Gastrocnemius medialis (tissue), 4 donors: Measurements from ENCODE around the gene NBPF1.

Experiments
- CTCF ChIP-seq, 5 experiments: fragments of 450-650 bp in 3 of 5; fragments of 200-600 bp in 2 of 5; sonication (generic) in 2 of 5; IDR thresholded peaks in 4 of 5; conservative IDR thresholded peaks in 1 of 5; 1 replicate in 4 of 5; 2 replicates in 1 of 5; pipeline ENCODE4 v1.5.1; 2016 to 2019; ENCODE audit warnings: antibody characterized with exemption in 5 of 5, mild to moderate bottlenecking in 3 of 5, moderate library complexity in 3 of 5
- POLR2A ChIP-seq, 2 donors: fragments of 450-650 bp; IDR thresholded peaks; one replicate each; pipeline ENCODE4 v1.6.1; 2017; ENCODE audit warnings: antibody characterized with exemption in 2 of 2, mild to moderate bottlenecking in 2 of 2, moderate library complexity in 2 of 2

- no peak for TF ChIP-seq CTCF (IDR thresholded peaks at IDR 0.05 in 4 of 5, conservative IDR thresholded peaks at IDR 0.05 in 1 of 5)
- TF ChIP-seq POLR2A (IDR thresholded peaks at IDR 0.05): no peak
These were observed 30.8 kb upstream of the NBPF1 start for GRCh38 chr1:16644193-16644481.
